HEK293 (cell line): ENCODE measurements around the gene IPO11.

Source experiments
- CTCF ChIA-PET: fragments of 350-600 bp; formaldehyde crosslinking; extraction: SDS; loops from one replicate; lab custom pipeline; 2021; ENCODE audit warnings: antibody characterized with exemption; lab: Yijun Ruan, JAX
- POLR2A ChIA-PET: fragments of 300-600 bp; formaldehyde crosslinking; extraction: SDS; loops from one replicate; lab custom pipeline; 2020; ENCODE audit warnings: antibody characterized with exemption, inconsistent platforms; lab: Yijun Ruan, JAX
- H3K27ac ChIP-seq: fragments of 200-500 bp; sonication (Bioruptor generic); 2 replicates; pipeline ENCODE4 v1.5.1; 2014; ENCODE audit warnings: low read depth, low read length, control low read depth, inconsistent platforms; ENCODE audit errors: extremely low read depth
- H3K36me3 ChIP-seq, 2 experiments: fragments of 200-500 bp in 1 of 2; sonication (Bioruptor generic) in 1 of 2; 1 replicate in 1 of 2; 2 replicates in 1 of 2; pipeline ENCODE4 v1.5.1; 2014 to 2017; ENCODE audit warnings: inconsistent platforms in 2 of 2, low read length in 2 of 2; ENCODE audit not compliant: control insufficient read depth in 2 of 2, insufficient read depth in 1 of 2
- H3K4me1 ChIP-seq: fragments of 200-500 bp; sonication (Bioruptor generic); 2 replicates; pipeline ENCODE4 v1.5.1; 2014; ENCODE audit warnings: mild to moderate bottlenecking, low read length, inconsistent platforms; ENCODE audit not compliant: control insufficient read depth, insufficient read depth
- H3K4me3 ChIP-seq: 2 replicates; pipeline ENCODE4 v1.5.1; 2011; ENCODE audit warnings: low read depth, mild to moderate bottlenecking, control low read depth, low read length, moderate library complexity
- H3K9me3 ChIP-seq: fragments of 200-500 bp; sonication (Bioruptor generic); 2 replicates; pipeline ENCODE4 v1.5.1; 2014; ENCODE audit warnings: low read depth, low read length, inconsistent platforms; ENCODE audit not compliant: control insufficient read depth, insufficient read depth
- GLI4 ChIP-seq: fragments of 450-650 bp; formaldehyde crosslinking; IDR thresholded peaks from 2 replicates; pipeline ENCODE4 v1.5.1; 2016; ENCODE audit warnings: missing biosample characterization, missing genetic modification characterization
- MEIS1 ChIP-seq: sonication (generic); formaldehyde crosslinking; IDR thresholded peaks from 2 replicates; pipeline ENCODE4 v1.8.1; 2022; ENCODE audit warnings: missing genetic modification reagents, mild to moderate bottlenecking, borderline replicate concordance
- PRDM4 ChIP-seq: fragments of 450-650 bp; formaldehyde crosslinking; IDR thresholded peaks from 2 replicates; pipeline ENCODE4 v1.5.1; 2017; ENCODE audit warnings: missing biosample characterization, missing genetic modification characterization
- SCRT2 ChIP-seq: fragments of 450-650 bp; formaldehyde crosslinking; IDR thresholded peaks from 2 replicates; pipeline ENCODE4 v1.5.1; 2016; ENCODE audit warnings: missing biosample characterization, missing genetic modification characterization
- ZBTB26 ChIP-seq: fragments of 450-650 bp; formaldehyde crosslinking; optimal IDR thresholded peaks from 2 replicates; pipeline ENCODE3; 2016; ENCODE audit warnings: missing biosample characterization, mild to moderate bottlenecking, missing genetic modification characterization
- ZBTB48 ChIP-seq: fragments of 450-650 bp; formaldehyde crosslinking; IDR thresholded peaks from 2 replicates; pipeline ENCODE4 v1.5.1; 2016; ENCODE audit warnings: missing biosample characterization, missing genetic modification characterization
- ZNF10 ChIP-seq: fragments of 450-650 bp; formaldehyde crosslinking; IDR thresholded peaks from 2 replicates; pipeline ENCODE4 v1.5.1; 2017; ENCODE audit warnings: missing biosample characterization, missing genetic modification characterization
- ZNF19 ChIP-seq: fragments of 450-650 bp; formaldehyde crosslinking; IDR thresholded peaks from 2 replicates; pipeline ENCODE4; 2016; ENCODE audit warnings: missing biosample characterization, missing genetic modification characterization, low read depth
- ZNF211 ChIP-seq: fragments of 450-650 bp; formaldehyde crosslinking; IDR thresholded peaks from 2 replicates; pipeline ENCODE4 v1.5.1; 2016; ENCODE audit warnings: low read depth, missing biosample characterization, missing genetic modification characterization
- ZNF292 ChIP-seq: fragments of 450-650 bp; formaldehyde crosslinking; IDR thresholded peaks from 2 replicates; pipeline ENCODE4 v1.5.1; 2016; ENCODE audit warnings: low read depth, missing biosample characterization, missing genetic modification characterization, borderline replicate concordance
- ZNF426 ChIP-seq: fragments of 450-650 bp; formaldehyde crosslinking; IDR thresholded peaks from 2 replicates; pipeline ENCODE4 v1.5.1; 2017; ENCODE audit warnings: missing biosample characterization, missing genetic modification characterization, mild to moderate bottlenecking, inconsistent platforms, moderate library complexity
- ZNF473 ChIP-seq: fragments of 450-650 bp; formaldehyde crosslinking; IDR thresholded peaks from 2 replicates; pipeline ENCODE4 v1.5.1; 2017; ENCODE audit warnings: missing biosample characterization, missing genetic modification characterization
- ZNF510 ChIP-seq: fragments of 450-650 bp; formaldehyde crosslinking; IDR thresholded peaks from 2 replicates; pipeline ENCODE4 v1.5.1; 2018; ENCODE audit warnings: mild to moderate bottlenecking, missing genetic modification characterization, missing biosample characterization; ENCODE audit not compliant: insufficient replicate concordance
- ZNF518A ChIP-seq: fragments of 450-650 bp; formaldehyde crosslinking; conservative IDR thresholded peaks from 2 replicates; pipeline ENCODE4 v1.5.1; 2016; ENCODE audit warnings: low read depth, missing biosample characterization, missing genetic modification characterization
- ZNF596 ChIP-seq: fragments of 450-650 bp; IDR thresholded peaks from 2 replicates; pipeline ENCODE4 v1.5.0; 2018; ENCODE audit warnings: missing biosample characterization, mild to moderate bottlenecking, missing genetic modification characterization, moderate library complexity
- ZNF621 ChIP-seq: fragments of 450-650 bp; formaldehyde crosslinking; IDR thresholded peaks from 2 replicates; pipeline ENCODE4 v1.5.1; 2017; ENCODE audit warnings: missing biosample characterization, missing genetic modification characterization
- ZNF704 ChIP-seq: fragments of 450-650 bp; formaldehyde crosslinking; IDR thresholded peaks from 2 replicates; pipeline ENCODE4 v1.5.1; 2016; ENCODE audit warnings: missing biosample characterization, missing genetic modification characterization
- ZNF747 ChIP-seq: fragments of 450-650 bp; formaldehyde crosslinking; IDR thresholded peaks from 2 replicates; pipeline ENCODE4 v1.5.1; 2016; ENCODE audit warnings: missing biosample characterization, missing genetic modification characterization
- ZNF768 ChIP-seq: fragments of 450-650 bp; formaldehyde crosslinking; IDR thresholded peaks from 2 replicates; pipeline ENCODE4 v1.5.1; 2018; ENCODE audit warnings: missing biosample characterization, mild to moderate bottlenecking, missing genetic modification characterization
- ZNF776 ChIP-seq: fragments of 450-650 bp; formaldehyde crosslinking; IDR thresholded peaks from 2 replicates; pipeline ENCODE4 v1.5.0; 2017; ENCODE audit warnings: missing biosample characterization, missing genetic modification characterization, borderline replicate concordance
- ZNF785 ChIP-seq: fragments of 450-650 bp; formaldehyde crosslinking; IDR thresholded peaks from 2 replicates; pipeline ENCODE4 v1.5.1; 2016; ENCODE audit warnings: missing biosample characterization, missing genetic modification characterization
- ZSCAN23 ChIP-seq: fragments of 450-650 bp; formaldehyde crosslinking; IDR thresholded peaks from 2 replicates; pipeline ENCODE4 v1.5.1; 2016; ENCODE audit warnings: missing biosample characterization, missing genetic modification characterization
- ZSCAN4 ChIP-seq: fragments of 450-650 bp; formaldehyde crosslinking; IDR thresholded peaks from 2 replicates; pipeline ENCODE4 v1.5.1; 2017; ENCODE audit warnings: missing biosample characterization, missing genetic modification characterization

IPO11 gene

GRCh38 chr5:62558941-62559340 lies 146.4 kb downstream of the IPO11 start (continued):
- no peak for TF ChIP-seq ZNF704
- no peak for TF ChIP-seq GLI4 (tag by site-specific recombination)
- no peak for TF ChIP-seq ZNF776 (tag by site-specific recombination)
- no peak for TF ChIP-seq ZNF211
- no peak for TF ChIP-seq ZBTB26
- no peak for TF ChIP-seq ZNF785 (tag by site-specific recombination)
- TF ChIP-seq ZBTB48 (tag by site-specific recombination), result no peak

- Histone ChIP-seq H3K36me3 (peaks cover 10 to 20% of the 10 kb centered on the region in 2 experiments; a peak in 2 of 3 replicates), H3K9me3 (no peaks in the 10 kb centered on the region), H3K4me1 (no peaks in the 10 kb centered on the region), H3K27ac (no peak overlapping the region), H3K4me3 (no peak overlapping the region)
- ChIA-PET CTCF (no interaction called here), POLR2A (no interaction called here)
- TF ChIP-seq ZNF510 (tag by site-specific recombination) (no peak), SCRT2 (tag by site-specific recombination) (no peak), ZSCAN23 (tag by site-specific recombination) (no peak), ZSCAN4 (no peak), ZNF768 (tag by site-specific recombination) (no peak), ZNF426 (tag by site-specific recombination) (no peak), ZNF747 (tag by site-specific recombination) (no peak), ZNF621 (no peak), ZNF19 (tag by site-specific recombination) (no peak), ZNF473 (tag by site-specific recombination) (no peak), ZNF518A (tag by site-specific recombination) (no peak), ZNF292 (no peak), ZNF10 (tag by site-specific recombination) (no peak), MEIS1 (CRISPR knock-in tag) (no peak), ZNF596 (no peak), PRDM4 (tag by site-specific recombination) (no peak)
Measured at GRCh38 chr5:62560786-62561185, 148.2 kb downstream of the IPO11 start.
